ENCODE results near the gene TMTC1. TPM values are rescaled to one million over a fixed set of nuclear protein-coding genes. Genes with fewer than 3 reads are reported as not detected.

The TMTC1 gene
- total and polyA plus RNA-seq, 2 donors (not counting 1 experiment from before 2014, with no cell fraction given): not detected

- Histone ChIP-seq H3K9ac (ENCODE audit: low read length) (no peak overlapping the region), H3K4me3 (ENCODE audit: control extremely low read depth in 1 of 5, extremely low read depth in 1 of 5, insufficient read depth in 1 of 5, low read depth in 2 of 5, low read length in 4 of 5) (no peak overlapping the region), H3K27ac (ENCODE audit: low read length in 2 of 2) (no peak overlapping the region), H3K36me3 (replicated peaks in 1 of 2; ENCODE audit: control extremely low read depth in 1 of 2, control insufficient read depth in 1 of 2, extremely low read depth in 1 of 2, insufficient read depth in 2 of 2, low read length in 1 of 2) (no peaks in the 10 kb centered on the region), H2AFZ (ENCODE audit: insufficient read depth, low read depth, low read length, poor library complexity, severe bottlenecking) (no peak overlapping the region), H3K79me2 (ENCODE audit: control insufficient read depth, insufficient read depth, low read length) (no peaks in the 10 kb centered on the region), H3K9me3 (ENCODE audit: control extremely low read depth in 1 of 3, control insufficient read depth in 2 of 3, insufficient read depth in 1 of 3, low read length in 2 of 3) (no peaks in the 10 kb centered on the region), H3K4me2 (replicated peaks; ENCODE audit: low read depth, low read length, poor library complexity, severe bottlenecking) (no peak overlapping the region), H3K27me3 (replicated peaks in 1 of 4; ENCODE audit: control extremely low read depth in 1 of 4, control insufficient read depth in 3 of 4, insufficient read depth in 4 of 4, low read length in 3 of 4) (no peaks in the 10 kb centered on the region), H3K4me1 (ENCODE audit: control insufficient read depth in 2 of 2, insufficient read depth in 2 of 2, low read length in 2 of 2) (no peaks in the 10 kb centered on the region), H4K20me1 (ENCODE audit: control insufficient read depth, insufficient read depth, low read length, poor library complexity, severe bottlenecking) (no peaks in the 10 kb centered on the region)
- Mint-ChIP-seq H3K9me3 (ENCODE audit: insufficient read depth) (peaks cover under 1% of the 10 kb centered on the region), H3K4me1 (no peaks in the 10 kb centered on the region), H3K27me3 (no peaks in the 10 kb centered on the region), H3K27ac (no peak overlapping the region), H3K4me3 (no peak overlapping the region)
- no CpG with 5 or more reads among the region's 2 CpGs for WGBS (ENCODE audit: insufficient coverage)
- DNase-seq: no peak
- no peak for ATAC-seq (ENCODE audit: low read depth)
- ChIA-PET CTCF (no interaction called here), POLR2A (no interaction called here)
- intact Hi-C loops (cut with micrococcal nuclease): no loop called here
- TF ChIP-seq EZH2 (IDR thresholded peaks at IDR 0.05; ENCODE audit: borderline replicate concordance, insufficient read depth, low read depth, low read length, poor library complexity, severe bottlenecking) (no peak), CTCF (IDR thresholded peaks at IDR 0.05) (no peak)
Measured at GRCh38 chr12:29731591-29731990, 52.2 kb downstream of the TMTC1 start.

- Mint-ChIP-seq H3K27me3 (no peaks in the 10 kb centered on the region), H3K4me1 (no peaks in the 10 kb centered on the region), H3K9me3 (ENCODE audit: insufficient read depth) (no peaks in the 10 kb centered on the region), H3K27ac (no peak overlapping the region), H3K4me3 (no peak overlapping the region)
- POLR2A ChIA-PET: no interaction called here
- H2AFZ ChIP-seq (ENCODE audit: insufficient read depth, low read depth, low read length, poor library complexity, severe bottlenecking): no peak overlapping the region
- TF ChIP-seq EZH2 (IDR thresholded peaks at IDR 0.05; ENCODE audit: borderline replicate concordance, insufficient read depth, low read depth, low read length, poor library complexity, severe bottlenecking) (no peak), CTCF (IDR thresholded peaks at IDR 0.05) (no peak)
- no peaks in the 10 kb centered on the region for H3K4me1 ChIP-seq (ENCODE audit: control insufficient read depth in 2 of 2, insufficient read depth in 2 of 2, low read length in 2 of 2)
- CTCF ChIA-PET: no interaction called here
- H4K20me1 ChIP-seq (ENCODE audit: control insufficient read depth, insufficient read depth, low read length, poor library complexity, severe bottlenecking): no peaks in the 10 kb centered on the region
- H3K4me2 ChIP-seq (replicated peaks; ENCODE audit: low read depth, low read length, poor library complexity, severe bottlenecking): no peak overlapping the region
- 84% methylated on average over 4 of the region's 5 CpGs for WGBS (ENCODE audit: insufficient coverage)
- H3K27me3 ChIP-seq (replicated peaks in 1 of 4; ENCODE audit: control extremely low read depth in 1 of 4, control insufficient read depth in 3 of 4, insufficient read depth in 4 of 4, low read length in 3 of 4): no peaks in the 10 kb centered on the region
- no peaks in the 10 kb centered on the region for H3K79me2 ChIP-seq (ENCODE audit: control insufficient read depth, insufficient read depth, low read length)
- DNase-seq (no peak), ATAC-seq (ENCODE audit: low read depth) (no peak)
- no peak overlapping the region for H3K9ac ChIP-seq (ENCODE audit: low read length)
- H3K36me3 ChIP-seq (replicated peaks in 1 of 2; ENCODE audit: control extremely low read depth in 1 of 2, control insufficient read depth in 1 of 2, extremely low read depth in 1 of 2, insufficient read depth in 2 of 2, low read length in 1 of 2): no peaks in the 10 kb centered on the region
- H3K9me3 ChIP-seq (ENCODE audit: control extremely low read depth in 1 of 3, control insufficient read depth in 2 of 3, insufficient read depth in 1 of 3, low read length in 2 of 3): no peaks in the 10 kb centered on the region
- no peak overlapping the region for H3K27ac ChIP-seq (ENCODE audit: low read length in 2 of 2)
- intact Hi-C loops (cut with micrococcal nuclease): no loop called here
- no peak overlapping the region for H3K4me3 ChIP-seq (ENCODE audit: control extremely low read depth in 1 of 5, extremely low read depth in 1 of 5, insufficient read depth in 1 of 5, low read depth in 2 of 5, low read length in 4 of 5)
Measured at GRCh38 chr12:29730481-29730880, 53.3 kb downstream of the TMTC1 start.

All from B cell (primary cell).